Fibroblast of lung (primary cell): ENCODE data around the gene MAP1B. TPM values are rescaled to one million over a fixed set of nuclear protein-coding genes. Genes with fewer than 3 reads are reported as not detected.

ENCODE experiments used
- DNase-seq, 2 donors: peaks; one replicate each; pipeline versions ENCODE4 v3.0.0 to v3.0.0-alpha.2; 2010; ENCODE audit warnings: low read depth in 2 of 2
- H2AFZ ChIP-seq: 2 replicates; pipeline ENCODE4 v1.5.1; 2012; ENCODE audit warnings: low read length, control low read depth, inconsistent platforms
- H3K27ac ChIP-seq: 2 replicates; pipeline ENCODE4 v1.5.1; 2011; ENCODE audit warnings: low read length, control low read depth; ENCODE audit not compliant: insufficient read depth
- H3K27me3 ChIP-seq: 2 replicates; pipeline ENCODE4 v1.5.1; 2011; ENCODE audit warnings: mild to moderate bottlenecking, low read length; ENCODE audit not compliant: control insufficient read depth, insufficient read depth
- H3K36me3 ChIP-seq: 2 replicates; pipeline ENCODE4 v1.5.1; 2011; ENCODE audit warnings: low read length; ENCODE audit not compliant: control insufficient read depth, insufficient read depth
- H3K4me1 ChIP-seq: 2 replicates; pipeline ENCODE4 v1.5.1; 2011; ENCODE audit warnings: low read length; ENCODE audit not compliant: control insufficient read depth, insufficient read depth; ENCODE audit errors: extremely low read depth
- H3K4me2 ChIP-seq: 2 replicates; pipeline ENCODE4 v1.5.1; 2011; ENCODE audit warnings: low read length, control low read depth; ENCODE audit not compliant: insufficient read depth; ENCODE audit errors: extremely low read depth
- H3K4me3 ChIP-seq, 4 experiments: fragments of 200-600 bp in 1 of 4; sonication (generic) in 1 of 4; replicated peaks in 1 of 4; 2 replicates each; pipeline ENCODE4 v1.5.1; 2011 to 2016; ENCODE audit warnings: low read length in 4 of 4, low read depth in 3 of 4, mild to moderate bottlenecking in 3 of 4, control low read depth in 2 of 4, inconsistent platforms in 1 of 4, mixed read lengths in 1 of 4; ENCODE audit not compliant: insufficient read depth in 1 of 4; ENCODE audit errors: control extremely low read depth in 1 of 4
- H3K79me2 ChIP-seq: 2 replicates; pipeline ENCODE4 v1.5.1; 2012; ENCODE audit warnings: mild to moderate bottlenecking, low read length, inconsistent platforms; ENCODE audit not compliant: control insufficient read depth, insufficient read depth
- H3K9ac ChIP-seq: 2 replicates; pipeline ENCODE4 v1.5.1; 2011; ENCODE audit warnings: mild to moderate bottlenecking, low read length, control low read depth; ENCODE audit not compliant: insufficient read depth
- H3K9me3 ChIP-seq: 2 replicates; pipeline ENCODE4 v1.5.1; 2012; ENCODE audit warnings: low read depth, low read length; ENCODE audit not compliant: control insufficient read depth, insufficient read depth
- H4K20me1 ChIP-seq: 2 replicates; pipeline ENCODE4 v1.5.1; 2011; ENCODE audit warnings: low read length; ENCODE audit not compliant: control insufficient read depth, insufficient read depth; ENCODE audit errors: extremely low read depth
- EZH2 ChIP-seq: IDR thresholded peaks from 2 replicates; pipeline ENCODE4 v1.5.1; 2012; ENCODE audit warnings: low read length, control low read depth, mild to moderate bottlenecking; ENCODE audit errors: missing control alignments
- polyA plus RNA-seq, 2 donors: library from polyadenylated mRNA; depleted of rRNA in 1 of 2; stranded (reverse) in 1 of 2; unstranded in 1 of 2; fragments of >200 nt; gene quantifications; 2 replicates each; pipeline ENCODE4 v1.2.1, GENCODE V29; 2011 to 2012; ENCODE audit warnings: missing spikeins in 1 of 2
- total RNA-seq: library from RNA; depleted of rRNA; stranded (reverse); fragments of >200 nt; gene quantifications from 2 replicates; pipeline ENCODE4 v1.2.1, GENCODE V29; 2014
- TF ChIP-seq, protein P1 (sequence below), 2 donors: IDR thresholded peaks in 1 of 2; conservative IDR thresholded peaks in 1 of 2; 1 replicate in 1 of 2; 2 replicates in 1 of 2; pipeline ENCODE4 v1.5.1; 2011 to 2012; ENCODE audit warnings: low read length in 2 of 2, control low read depth in 1 of 2, inconsistent platforms in 1 of 2, low read depth in 1 of 2, mild to moderate bottlenecking in 1 of 2

The MAP1B gene
- total and polyA plus RNA-seq, 2 donors (not counting 1 experiment from before 2014, with no cell fraction given), result 83.4 to 109 TPM

DNA sequence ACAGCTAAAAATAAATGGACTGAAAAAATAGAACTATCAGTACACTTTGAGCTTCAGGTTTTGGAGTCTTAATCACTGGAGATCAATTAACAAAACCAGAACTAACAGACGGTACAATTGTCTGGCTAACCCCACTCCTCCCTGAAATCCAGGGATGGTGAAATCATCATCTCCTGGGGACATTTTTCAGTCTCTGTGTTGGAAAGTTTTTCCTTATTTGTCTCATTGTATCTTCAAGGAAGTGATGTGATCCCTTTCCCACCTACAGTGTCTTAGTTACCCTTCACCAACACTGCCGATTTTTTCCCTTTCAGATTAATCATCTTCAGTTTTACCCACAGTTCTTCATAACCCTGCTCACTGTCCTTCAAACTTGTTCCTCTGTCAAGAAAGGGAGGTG lies 81.9 kb downstream of the MAP1B start:
- H3K27ac ChIP-seq, result no peak overlapping the region
- no peaks in the 10 kb centered on the region for H3K9me3 ChIP-seq
- H3K27me3 ChIP-seq, result no peaks in the 10 kb centered on the region
- H4K20me1 ChIP-seq, result no peaks in the 10 kb centered on the region
- H3K36me3 ChIP-seq, result peaks cover 13% of the 10 kb centered on the region
- H3K4me1 ChIP-seq, result no peaks in the 10 kb centered on the region
- no peak overlapping the region for H3K9ac ChIP-seq
- H3K4me2 ChIP-seq, result no peak overlapping the region
- DNase-seq, result no peak
- no peak for TF ChIP-seq EZH2
- TF ChIP-seq, protein P1, sequence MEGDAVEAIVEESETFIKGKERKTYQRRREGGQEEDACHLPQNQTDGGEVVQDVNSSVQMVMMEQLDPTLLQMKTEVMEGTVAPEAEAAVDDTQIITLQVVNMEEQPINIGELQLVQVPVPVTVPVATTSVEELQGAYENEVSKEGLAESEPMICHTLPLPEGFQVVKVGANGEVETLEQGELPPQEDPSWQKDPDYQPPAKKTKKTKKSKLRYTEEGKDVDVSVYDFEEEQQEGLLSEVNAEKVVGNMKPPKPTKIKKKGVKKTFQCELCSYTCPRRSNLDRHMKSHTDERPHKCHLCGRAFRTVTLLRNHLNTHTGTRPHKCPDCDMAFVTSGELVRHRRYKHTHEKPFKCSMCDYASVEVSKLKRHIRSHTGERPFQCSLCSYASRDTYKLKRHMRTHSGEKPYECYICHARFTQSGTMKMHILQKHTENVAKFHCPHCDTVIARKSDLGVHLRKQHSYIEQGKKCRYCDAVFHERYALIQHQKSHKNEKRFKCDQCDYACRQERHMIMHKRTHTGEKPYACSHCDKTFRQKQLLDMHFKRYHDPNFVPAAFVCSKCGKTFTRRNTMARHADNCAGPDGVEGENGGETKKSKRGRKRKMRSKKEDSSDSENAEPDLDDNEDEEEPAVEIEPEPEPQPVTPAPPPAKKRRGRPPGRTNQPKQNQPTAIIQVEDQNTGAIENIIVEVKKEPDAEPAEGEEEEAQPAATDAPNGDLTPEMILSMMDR (conservative IDR thresholded peaks at IDR 0.05 in 1 of 2, IDR thresholded peaks at IDR 0.05 in 1 of 2; ENCODE audit: low read depth in 1 of 2, low read length in 2 of 2), result no peak
- H2AFZ ChIP-seq, result no peak overlapping the region
- H3K4me3 ChIP-seq, result no peak overlapping the region
- H3K79me2 ChIP-seq, result no peaks in the 10 kb centered on the region

DNA sequence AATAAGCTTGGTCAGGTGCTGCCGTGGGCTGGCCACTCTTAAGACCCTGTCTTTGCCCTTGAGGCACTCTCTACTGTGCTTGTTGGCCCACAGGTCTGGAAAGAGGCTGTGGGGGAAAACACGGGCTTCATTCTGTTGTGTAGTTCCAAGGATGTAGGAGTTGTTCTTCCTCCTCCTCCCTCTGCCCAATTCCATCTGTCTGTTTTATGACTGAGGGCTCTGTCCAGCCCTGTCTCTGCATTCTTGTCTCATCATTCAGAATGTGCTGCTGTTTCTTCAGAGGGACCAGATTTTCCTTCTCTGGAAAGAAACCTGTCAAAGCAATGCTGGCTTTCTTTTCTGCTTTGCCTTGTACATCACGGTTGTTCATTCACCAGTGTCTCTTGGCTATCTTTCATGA lies 84.1 kb downstream of the MAP1B start:
- Histone ChIP-seq H3K4me2 (no peak overlapping the region), H3K4me1 (no peaks in the 10 kb centered on the region), H3K4me3 (no peak overlapping the region), H3K79me2 (no peaks in the 10 kb centered on the region), H3K27ac (no peak overlapping the region), H3K27me3 (no peaks in the 10 kb centered on the region), H2AFZ (no peak overlapping the region), H3K9me3 (no peaks in the 10 kb centered on the region), H3K36me3 (peaks cover 21% of the 10 kb centered on the region), H4K20me1 (no peaks in the 10 kb centered on the region), H3K9ac (no peak overlapping the region)
- TF ChIP-seq, protein P1 (conservative IDR thresholded peaks at IDR 0.05 in 1 of 2, IDR thresholded peaks at IDR 0.05 in 1 of 2; ENCODE audit: low read depth in 1 of 2, low read length in 2 of 2), result no peak
- no peak for TF ChIP-seq EZH2
- DNase-seq, result no peak

DNA sequence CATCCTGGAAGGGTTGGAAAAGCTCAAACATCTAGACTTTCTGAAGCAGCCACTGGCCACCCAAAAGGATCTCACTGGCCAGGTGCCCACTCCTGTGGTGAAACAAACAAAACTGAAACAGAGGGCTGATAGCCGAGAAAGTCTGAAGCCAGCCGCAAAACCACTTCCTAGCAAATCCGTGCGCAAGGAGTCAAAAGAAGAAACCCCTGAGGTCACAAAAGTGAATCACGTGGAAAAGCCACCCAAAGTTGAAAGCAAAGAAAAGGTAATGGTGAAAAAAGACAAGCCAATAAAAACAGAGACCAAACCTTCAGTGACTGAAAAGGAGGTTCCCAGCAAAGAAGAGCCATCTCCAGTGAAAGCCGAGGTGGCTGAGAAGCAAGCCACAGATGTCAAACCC lies 87.6 kb downstream of the MAP1B start:
- peaks cover 26% of the 10 kb centered on the region for H3K36me3 ChIP-seq
- no peak overlapping the region for H3K9ac ChIP-seq
- no peak overlapping the region for H3K27ac ChIP-seq
- no peaks in the 10 kb centered on the region for H3K79me2 ChIP-seq
- H2AFZ ChIP-seq, result no peak overlapping the region
- no peaks in the 10 kb centered on the region for H4K20me1 ChIP-seq
- DNase-seq, result peak in 1 of 2 donors; percentile 24
- H3K27me3 ChIP-seq, result no peaks in the 10 kb centered on the region
- no peak overlapping the region for H3K4me2 ChIP-seq
- H3K9me3 ChIP-seq, result no peaks in the 10 kb centered on the region
- H3K4me1 ChIP-seq, result no peaks in the 10 kb centered on the region
- H3K4me3 ChIP-seq, result no peak overlapping the region
- TF ChIP-seq, protein P1 (conservative IDR thresholded peaks at IDR 0.05 in 1 of 2, IDR thresholded peaks at IDR 0.05 in 1 of 2; ENCODE audit: low read depth in 1 of 2, low read length in 2 of 2), result no peak
- no peak for TF ChIP-seq EZH2
